Ramos (cell line): ENCODE results near the gene POLD3.

ENCODE experiments used
- in situ Hi-C: fragments of 300-500 bp; cut with MboI; formaldehyde crosslinking; loops from one replicate; pipeline ENCODE4 v1.14.3; 2022; ENCODE audit warnings: low sequenced_read_pairs; ENCODE audit not compliant: unreplicated experiment

POLD3 gene

DNA sequence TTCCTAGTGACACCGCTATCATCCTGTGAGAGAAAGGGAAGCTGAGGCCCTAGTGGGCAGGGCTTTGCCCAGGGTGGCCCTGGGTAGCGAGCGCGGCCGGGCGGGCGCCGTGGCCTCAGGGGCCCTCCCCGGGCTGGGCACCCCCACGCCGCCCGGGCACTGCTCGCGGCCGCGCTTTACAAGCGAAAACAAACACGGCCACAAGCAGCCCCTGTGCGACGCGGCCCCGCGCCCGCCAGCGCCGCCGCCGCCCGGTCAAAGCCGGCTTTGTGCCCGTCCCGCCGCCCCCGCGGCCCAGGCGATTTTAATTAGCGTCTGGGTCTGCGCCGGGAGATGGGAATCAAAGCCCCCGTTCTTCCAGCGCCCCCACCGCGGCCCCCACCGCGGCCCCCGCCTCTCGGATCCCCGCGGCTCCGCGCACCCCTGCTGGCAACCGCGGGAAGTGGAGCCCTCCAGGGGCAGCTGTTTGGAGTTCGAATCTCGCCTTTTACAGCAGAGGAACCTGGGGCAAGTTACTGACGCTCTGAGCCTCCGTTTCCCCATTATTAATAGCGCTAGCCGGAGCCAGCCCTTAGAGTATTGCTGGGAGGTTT is 91.0 kb downstream of the POLD3 start:
- in situ Hi-C loops: no loop called here

DNA sequence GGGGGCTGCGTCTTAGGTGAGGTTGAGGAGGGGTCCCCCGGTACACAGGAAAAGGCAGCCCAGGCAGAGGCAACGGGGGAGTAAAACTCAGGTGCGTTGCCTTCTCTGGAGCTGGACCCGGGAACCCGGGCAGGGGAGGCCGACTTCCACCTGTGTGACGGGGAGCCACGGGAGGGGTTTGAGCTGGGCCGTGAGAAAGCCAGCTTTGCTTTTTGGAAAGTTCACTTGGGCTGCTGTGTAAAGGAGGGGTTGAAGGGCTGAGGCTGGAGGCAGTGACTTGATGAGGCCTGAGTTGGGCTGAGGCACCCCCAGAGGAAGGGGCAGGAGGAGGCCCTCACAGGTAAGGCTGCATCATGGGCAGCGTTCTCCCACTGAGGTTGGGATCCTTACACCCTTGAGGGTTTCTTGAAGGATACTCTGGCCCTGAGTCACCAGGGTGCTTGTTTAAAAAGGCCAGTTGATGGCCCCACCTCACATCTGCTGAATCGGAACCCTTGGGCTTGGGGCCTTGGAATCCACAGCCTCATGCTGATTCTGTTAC is 91.6 kb downstream of the POLD3 start:
- in situ Hi-C loops: no loop called here

DNA sequence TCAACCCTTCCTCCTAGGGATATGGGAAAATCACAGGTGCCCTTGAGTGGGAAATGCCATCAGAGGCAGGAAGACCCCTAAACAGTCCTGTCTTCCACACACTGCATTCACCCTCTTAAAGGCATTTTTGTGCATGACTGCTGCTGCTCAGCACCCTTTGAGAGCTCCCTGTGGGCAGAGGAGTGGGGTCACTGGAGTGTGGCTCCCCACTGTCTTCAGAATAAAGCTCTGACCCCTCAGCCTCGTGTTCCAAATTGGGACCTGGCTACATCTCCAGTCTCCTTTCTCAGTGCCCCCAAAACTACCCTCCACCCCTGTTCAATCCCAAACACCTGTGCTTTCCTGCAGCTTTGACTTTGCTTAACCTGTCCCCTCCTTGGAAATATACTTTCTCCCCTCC is 92.3 kb downstream of the POLD3 start:
- in situ Hi-C loops: no loop called here

DNA sequence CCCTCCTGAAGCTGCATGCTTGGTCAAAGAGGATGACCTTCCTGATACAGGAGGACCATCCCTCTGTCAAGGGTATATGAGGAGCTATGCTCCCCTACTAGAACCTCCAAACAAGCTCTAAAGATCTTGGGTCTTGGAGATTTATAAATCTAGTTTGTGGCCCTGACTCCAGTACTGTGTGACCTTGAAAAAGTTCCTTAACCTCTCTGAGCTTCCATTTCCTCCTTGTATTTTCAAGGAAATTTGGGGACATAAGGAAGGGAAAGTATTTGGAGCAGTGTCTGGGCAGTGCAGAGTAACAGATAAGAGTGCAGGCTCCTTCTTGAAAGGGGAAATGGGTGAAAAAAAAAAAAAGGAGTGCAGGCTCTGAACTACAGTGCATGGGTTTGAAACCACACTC is 93.0 kb downstream of the POLD3 start:
- in situ Hi-C loops: no loop called here

DNA sequence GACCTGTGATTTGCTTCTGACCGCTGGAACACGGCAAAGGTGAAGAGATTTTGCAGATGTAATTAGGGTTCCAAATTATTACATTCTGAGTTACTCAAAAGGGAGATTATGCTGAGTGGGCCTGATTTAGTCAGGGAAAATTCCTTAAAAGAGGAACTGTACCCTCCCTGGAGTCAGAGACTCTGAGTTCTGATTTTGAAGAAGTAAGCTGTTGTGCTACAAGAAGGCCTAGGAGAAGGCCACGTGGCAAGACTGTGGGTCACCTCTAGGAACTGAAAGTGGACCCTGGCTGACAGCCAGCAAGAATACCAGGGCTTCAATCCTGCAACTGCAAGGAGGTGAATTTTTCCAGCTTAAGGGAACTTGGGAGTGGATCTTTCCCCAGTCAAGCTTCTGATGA is 93.5 kb downstream of the POLD3 start:
- in situ Hi-C loops: no loop called here

DNA sequence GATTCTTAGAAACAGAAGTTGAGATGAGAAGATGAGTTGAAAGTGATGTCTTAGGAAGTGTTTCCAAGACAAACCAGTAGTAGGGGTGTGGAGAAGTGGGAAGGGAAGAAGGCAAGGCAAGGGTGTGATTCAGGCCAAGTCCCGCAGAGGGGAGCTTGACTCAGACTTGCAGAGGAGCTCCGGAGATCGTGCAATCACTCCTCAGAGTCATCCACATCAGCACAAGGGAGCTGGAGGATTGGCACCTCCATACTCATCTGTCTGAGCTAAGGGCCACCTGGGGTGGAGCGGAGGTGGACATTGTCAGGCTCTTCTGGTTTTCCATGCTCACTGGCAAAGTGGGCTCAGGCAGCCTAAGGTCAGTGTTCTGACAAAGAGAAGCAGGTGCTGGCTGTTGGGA is 94.4 kb downstream of the POLD3 start:
- in situ Hi-C loops: no loop called here

DNA sequence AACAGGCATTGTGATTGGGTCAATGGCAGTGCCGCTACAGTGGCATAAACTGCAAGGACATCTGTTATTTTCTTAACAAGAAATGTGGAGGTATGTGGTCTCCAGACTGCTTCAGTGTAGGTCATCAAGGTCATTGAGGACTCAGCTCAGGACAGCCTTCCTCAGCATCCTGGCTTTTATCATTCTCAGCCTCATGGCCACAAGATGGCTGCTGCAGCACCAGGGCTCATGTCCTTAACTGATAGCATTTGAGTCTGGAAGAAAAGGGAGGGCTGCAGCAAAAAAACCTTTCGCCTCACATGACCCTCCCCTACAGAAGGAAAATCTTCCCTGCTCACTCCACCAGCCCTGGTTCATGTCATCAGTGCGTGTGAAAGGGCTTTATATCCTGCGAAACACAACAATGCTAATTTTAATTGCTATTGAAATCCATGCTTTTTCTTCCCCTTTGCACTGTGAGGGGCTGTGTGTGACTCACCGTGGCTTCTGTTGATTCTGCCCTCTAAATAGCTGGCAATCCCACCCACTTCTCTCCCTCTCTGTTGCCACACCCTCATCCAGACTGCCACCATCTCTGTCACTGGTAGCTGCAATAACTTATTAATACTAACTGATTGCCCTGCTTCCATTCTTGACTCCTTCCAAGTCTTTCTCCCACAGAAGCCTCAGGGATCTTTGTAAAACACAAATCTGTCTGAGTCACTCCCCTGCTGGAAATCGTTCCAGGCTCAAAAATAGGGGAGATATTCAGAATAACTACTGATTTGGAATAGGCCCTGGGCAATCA is 95.0 kb downstream of the POLD3 start:
- in situ Hi-C loops: no loop called here

DNA sequence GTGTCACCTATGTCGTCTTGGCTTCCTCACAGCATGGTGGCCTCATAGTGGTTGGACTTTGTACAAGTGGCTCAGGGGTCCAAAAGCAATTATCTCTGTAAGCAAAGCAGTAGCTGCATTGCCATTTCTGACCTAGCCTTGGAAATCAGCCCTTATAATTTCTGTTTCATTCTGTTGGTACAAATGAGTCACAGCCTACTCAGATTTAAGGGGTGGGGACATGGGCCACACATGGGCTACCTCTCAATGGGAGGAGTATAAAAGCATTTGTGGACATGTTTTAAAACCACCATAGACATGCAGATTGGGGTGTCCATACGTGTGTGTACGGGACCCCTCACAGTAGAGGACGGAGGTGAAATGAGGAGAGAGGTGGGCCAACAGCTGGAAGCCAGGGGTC is 97.3 kb downstream of the POLD3 start:
- in situ Hi-C loops: no loop called here

DNA sequence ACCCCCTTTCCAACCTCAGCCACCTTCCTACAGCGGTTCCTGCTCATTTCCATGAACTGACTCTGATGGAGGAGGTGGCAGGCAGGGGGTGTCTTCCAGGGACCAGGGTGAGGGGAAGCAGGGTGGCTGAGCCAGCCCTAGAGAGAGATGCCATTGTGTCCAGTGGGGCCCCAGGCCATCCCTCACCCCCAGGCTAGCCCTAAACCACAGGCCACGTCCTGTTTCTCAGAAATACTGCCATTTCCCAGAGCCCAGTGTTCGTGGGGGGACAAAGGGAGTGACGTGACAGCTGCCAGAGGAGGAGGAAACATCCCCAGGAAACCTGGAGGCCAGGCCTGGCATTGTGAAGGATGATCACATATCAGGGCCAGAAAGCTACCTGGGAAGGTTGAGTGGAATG is 99.4 kb downstream of the POLD3 start:
- in situ Hi-C loops: no loop called here
